H1 (cell line): Measurements from ENCODE around the gene ZSWIM4. TPM values are rescaled to one million over a fixed set of nuclear protein-coding genes. Genes with fewer than 3 reads are reported as not detected.

Experiments used
- BRCA1 ChIP-seq: IDR thresholded peaks from 2 replicates; pipeline ENCODE4 v1.6.1; 2012; ENCODE audit warnings: low read depth, low read length, improper control_type of control experiment
- CEBPB ChIP-seq: IDR thresholded peaks from 2 replicates; pipeline ENCODE4 v1.6.1; 2012; ENCODE audit warnings: low read depth, low read length
- POU5F1 ChIP-seq: IDR thresholded peaks from 2 replicates; pipeline ENCODE4 v1.6.1; 2011; ENCODE audit warnings: low read depth, mild to moderate bottlenecking, low read length, moderate library complexity
- RNF2 ChIP-seq: fragments of 200-900, 300-1000 bp; sonication (generic); IDR thresholded peaks from 2 replicates; pipeline ENCODE4 v1.7.1; 2016; ENCODE audit warnings: borderline replicate concordance, low read depth, mild to moderate bottlenecking, antibody characterized with exemption, low read length; ENCODE audit not compliant: poor library complexity, severe bottlenecking; ENCODE audit errors: missing control alignments
- SIRT6 ChIP-seq: IDR thresholded peaks from one replicate; pipeline ENCODE4 v1.7.1; 2012; ENCODE audit warnings: low read length, inconsistent platforms
- SIX5 ChIP-seq: IDR thresholded peaks from 2 replicates; pipeline ENCODE4 v1.6.1; 2011; ENCODE audit warnings: mild to moderate bottlenecking, low read depth, low read length
- SP1 ChIP-seq: IDR thresholded peaks from 2 replicates; pipeline ENCODE4 v1.6.1; 2011; ENCODE audit warnings: low read depth, low read length
- polyA plus RNA-seq, 7 experiments: library from polyadenylated mRNA; depleted of rRNA in 3 of 7; stranded (reverse) in 5 of 7; unstranded in 2 of 7; fragments of >200 nt in 5 of 7; fragments of 200-250 nt in 2 of 7; gene quantifications; 1 replicate in 5 of 7; 2 replicates in 1 of 7; 4 replicates in 1 of 7; pipeline versions ENCODE4 v1.2.1 to v1.2.3, GENCODE V29; 2011 to 2013; ENCODE audit warnings: missing spikeins in 2 of 7, mixed read lengths in 2 of 7
- total RNA-seq: library from RNA; stranded (reverse); fragmentation: NEBNext Ultra II Directional; extraction: Animal tissue kit (Norgen Biotek cat#: 25700); gene quantifications from 2 replicates; pipeline ENCODE4 v1.2.1, GENCODE V29; 2021
- TF ChIP-seq, protein P1 (sequence below): IDR thresholded peaks from 2 replicates; pipeline ENCODE4 v1.6.1; 2012; ENCODE audit warnings: low read length, inconsistent platforms

Gene ZSWIM4
- total and polyA plus RNA-seq, 2 of the 8 experiments (the other 6 are each of a cell fraction or from before 2014, with no cell fraction given), result 12.2 to 31.1 TPM

DNA sequence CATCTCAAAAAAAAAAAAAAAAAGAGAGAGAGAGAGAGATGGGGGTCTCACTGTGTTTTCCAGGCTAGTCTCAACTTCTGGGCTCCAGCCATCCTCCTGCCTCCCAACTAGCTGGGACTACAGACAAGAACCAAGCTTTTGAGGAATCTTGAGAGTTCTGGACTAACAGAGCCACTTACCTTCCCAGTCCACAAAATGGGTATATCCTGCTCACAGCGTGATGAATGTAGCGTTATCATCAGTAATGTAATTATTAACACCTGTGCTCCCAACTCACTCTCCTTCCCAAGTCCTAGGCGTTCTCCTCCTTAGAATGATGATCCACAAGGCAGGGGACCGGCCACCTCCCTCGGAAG is 77.1 kb downstream of the ZSWIM4 start (continued):
- TF ChIP-seq, protein P1, sequence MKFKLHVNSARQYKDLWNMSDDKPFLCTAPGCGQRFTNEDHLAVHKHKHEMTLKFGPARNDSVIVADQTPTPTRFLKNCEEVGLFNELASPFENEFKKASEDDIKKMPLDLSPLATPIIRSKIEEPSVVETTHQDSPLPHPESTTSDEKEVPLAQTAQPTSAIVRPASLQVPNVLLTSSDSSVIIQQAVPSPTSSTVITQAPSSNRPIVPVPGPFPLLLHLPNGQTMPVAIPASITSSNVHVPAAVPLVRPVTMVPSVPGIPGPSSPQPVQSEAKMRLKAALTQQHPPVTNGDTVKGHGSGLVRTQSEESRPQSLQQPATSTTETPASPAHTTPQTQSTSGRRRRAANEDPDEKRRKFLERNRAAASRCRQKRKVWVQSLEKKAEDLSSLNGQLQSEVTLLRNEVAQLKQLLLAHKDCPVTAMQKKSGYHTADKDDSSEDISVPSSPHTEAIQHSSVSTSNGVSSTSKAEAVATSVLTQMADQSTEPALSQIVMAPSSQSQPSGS, result no peak
- TF ChIP-seq BRCA1 (no peak), RNF2 (no peak), CEBPB (no peak), POU5F1 (no peak), SP1 (no peak), SIX5 (no peak), SIRT6 (no peak)
- TF ChIP-seq, all 59 proteins: peak for 0
